Neural cell (in vitro differentiated cells): Measurements from ENCODE around the gene FNBP1L. TPM values are rescaled to one million over a fixed set of nuclear protein-coding genes. Genes with fewer than 3 reads are reported as not detected.

ENCODE experiments used
- H2AFZ ChIP-seq: fragments of 200-600, 300-800 bp; sonication (generic), shearing (Covaris generic); 2 replicates; pipeline ENCODE4 v1.6.0; 2014; ENCODE audit warnings: low read depth, mild to moderate bottlenecking, antibody characterized with exemption, low read length, moderate library complexity
- H3F3A ChIP-seq: fragments of 200-600 bp; shearing (Covaris generic); 2 replicates; pipeline ENCODE4 v1.6.1; 2016; ENCODE audit warnings: mild to moderate bottlenecking, moderate library complexity, mixed read lengths, antibody characterized with exemption, low read length; ENCODE audit not compliant: insufficient read depth, poor library complexity, severe bottlenecking
- H3K27ac ChIP-seq: fragments of 200-600, 300-800 bp; sonication (generic), shearing (Covaris generic); 2 replicates; pipeline ENCODE4 v1.5.1; 2014; ENCODE audit warnings: mild to moderate bottlenecking, low read length, moderate library complexity
- H3K27me3 ChIP-seq: fragments of 300-800, 200-600 bp; sonication (generic), shearing (Covaris generic); 2 replicates; pipeline ENCODE4 v1.6.0; 2014; ENCODE audit warnings: mild to moderate bottlenecking, low read depth, low read length, moderate library complexity; ENCODE audit not compliant: insufficient read depth
- H3K36me3 ChIP-seq: fragments of 300-800, 200-600 bp; sonication (generic), shearing (Covaris generic); 2 replicates; pipeline ENCODE4 v1.5.1; 2014; ENCODE audit warnings: mild to moderate bottlenecking, antibody characterized with exemption, low read length, moderate library complexity; ENCODE audit not compliant: insufficient read depth
- H3K4me2 ChIP-seq: fragments of 300-800, 200-600 bp; sonication (generic), shearing (Covaris generic); 2 replicates; pipeline ENCODE4 v1.6.0; 2014; ENCODE audit warnings: mild to moderate bottlenecking, low read length
- H3K4me3 ChIP-seq: fragments of 300-800, 200-600 bp; sonication (generic), shearing (Covaris generic); 2 replicates; pipeline ENCODE4 v1.5.1; 2014; ENCODE audit warnings: mild to moderate bottlenecking, low read length, moderate library complexity
- H3K79me2 ChIP-seq: fragments of 200-600 bp; shearing (Covaris generic); replicated peaks from 2 replicates; pipeline ENCODE4 v1.6.0; 2014; ENCODE audit warnings: mild to moderate bottlenecking, low read length, moderate library complexity; ENCODE audit not compliant: insufficient read depth
- H3K9ac ChIP-seq: fragments of 300-800, 200-600 bp; sonication (generic), shearing (Covaris generic); 2 replicates; pipeline ENCODE4 v1.6.1; 2016; ENCODE audit warnings: mild to moderate bottlenecking, low read length, mixed read lengths
- H3K9me2 ChIP-seq: fragments of 200-600 bp; shearing (Covaris generic); 2 replicates; pipeline ENCODE4 v1.6.1; 2016; ENCODE audit warnings: mild to moderate bottlenecking, low read length, mixed read lengths; ENCODE audit not compliant: insufficient read depth
- H3K9me3 ChIP-seq: fragments of 200-600, 300-800 bp; sonication (generic), shearing (Covaris generic); 2 replicates; pipeline ENCODE4 v1.6.1; 2016; ENCODE audit warnings: mild to moderate bottlenecking, mixed run types, low read length, moderate library complexity, mixed read lengths
- H4K20me1 ChIP-seq: fragments of 200-600 bp; shearing (Covaris generic); 2 replicates; pipeline ENCODE4 v1.6.1; 2016; ENCODE audit warnings: mild to moderate bottlenecking, mixed run types; ENCODE audit not compliant: insufficient read depth
- EP300 ChIP-seq: fragments of 450-650 bp; conservative IDR thresholded peaks from 2 replicates; pipeline ENCODE4 v1.6.1; 2014; ENCODE audit warnings: antibody characterized with exemption, mild to moderate bottlenecking, moderate library complexity; ENCODE audit not compliant: poor library complexity, severe bottlenecking
- EZH2 ChIP-seq: fragments of 200-600, 300-800 bp; shearing (Covaris generic), sonication (generic); IDR thresholded peaks from 2 replicates; pipeline ENCODE4 v1.6.1; 2014; ENCODE audit warnings: antibody characterized with exemption, low read length, borderline replicate concordance, mild to moderate bottlenecking; ENCODE audit not compliant: insufficient read depth, poor library complexity, severe bottlenecking
- MXI1 ChIP-seq: fragments of 450-650 bp; conservative IDR thresholded peaks from 2 replicates; pipeline ENCODE4 v1.6.1; 2014; ENCODE audit warnings: antibody characterized with exemption, mild to moderate bottlenecking; ENCODE audit not compliant: poor library complexity, severe bottlenecking
- POLR2AphosphoS5 ChIP-seq: IDR thresholded peaks from 2 replicates; pipeline ENCODE4 v1.6.1; 2012
- RAD21 ChIP-seq: fragments of 450-650 bp; conservative IDR thresholded peaks from 2 replicates; pipeline ENCODE4 v1.6.1; 2014; ENCODE audit warnings: antibody characterized with exemption, mild to moderate bottlenecking, moderate library complexity
- SMC3 ChIP-seq: fragments of 450-650 bp; conservative IDR thresholded peaks from 2 replicates; pipeline ENCODE4 v1.6.1; 2014; ENCODE audit warnings: antibody characterized with exemption, mild to moderate bottlenecking, moderate library complexity; ENCODE audit not compliant: poor library complexity
- TAF1 ChIP-seq: IDR thresholded peaks from 2 replicates; pipeline ENCODE4 v1.6.1; 2012; ENCODE audit warnings: low read depth
- polyA minus RNA-seq: library from RNA; depleted of rRNA, polyadenylated mRNA; stranded (reverse); fragments of >200 nt; gene quantifications from 2 replicates; pipeline ENCODE4 v1.2.3, GENCODE V29; 2014
- polyA plus RNA-seq: library from polyadenylated mRNA; depleted of rRNA; stranded (reverse); fragments of >200 nt; gene quantifications from 2 replicates; pipeline ENCODE4 v1.2.3, GENCODE V29; 2014
- TF ChIP-seq, protein P1 (sequence below): fragments of 450-650 bp; IDR thresholded peaks from 2 replicates; pipeline ENCODE4 v1.5.1; 2014; ENCODE audit warnings: antibody characterized with exemption, mild to moderate bottlenecking, moderate library complexity; ENCODE audit not compliant: poor library complexity, severe bottlenecking
- TF ChIP-seq, protein P2 (sequence below): IDR thresholded peaks from 2 replicates; pipeline ENCODE4 v1.6.1; 2012; ENCODE audit warnings: borderline replicate concordance

The FNBP1L gene
- polyA plus RNA-seq (960 and 1,044 TPM in 2 replicates), polyA minus RNA-seq (588 and 698 TPM in 2 replicates)

DNA sequence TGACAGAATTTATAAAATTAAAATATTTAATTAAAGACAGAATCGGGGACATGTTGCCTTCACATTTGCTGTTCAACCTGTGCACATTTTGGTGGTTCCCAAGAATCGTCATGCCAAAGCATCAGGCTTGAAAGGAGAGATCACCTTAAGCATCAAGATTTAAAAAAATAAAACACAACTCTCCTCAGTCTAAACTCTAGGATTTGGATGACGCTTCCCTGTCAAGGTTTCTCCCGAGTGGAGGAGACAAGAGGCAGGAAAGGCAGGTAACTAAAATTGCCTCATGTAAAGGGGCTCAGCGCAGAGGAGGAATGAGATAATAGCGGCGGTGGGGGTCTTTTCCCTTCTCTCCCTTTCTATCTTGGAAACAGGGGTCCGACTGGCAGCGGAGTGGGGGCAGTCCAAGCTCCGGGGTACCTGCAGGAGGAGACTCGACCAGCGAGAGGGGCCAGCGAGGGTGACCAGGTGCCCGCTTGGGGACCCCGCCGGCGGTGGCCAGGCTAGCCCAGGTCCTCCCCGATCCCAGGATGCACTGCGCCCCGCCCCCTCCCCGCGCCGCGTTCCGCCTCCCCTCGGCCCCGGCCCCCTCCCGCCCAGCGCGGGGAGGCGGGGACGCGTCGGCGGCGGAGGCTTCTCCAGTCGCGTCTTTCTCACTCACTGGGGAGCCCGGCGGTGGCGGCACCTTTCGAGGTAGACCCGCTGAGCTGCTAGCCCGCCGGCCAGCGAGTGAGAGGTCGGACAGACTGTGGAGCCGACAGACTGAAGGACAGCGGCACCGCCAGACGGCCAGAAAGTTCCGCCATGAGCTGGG, at the start of gene FNBP1L:
Gene FNBP1L (plus strand): TSS at position 638 of the 811 bp plus-strand sequence. CDS start 164 bp downstream, at position 802.
- Histone ChIP-seq H3K9me3 (no peaks in the 10 kb centered on the region), H3K79me2 (peaks cover 44% of the 10 kb centered on the region), H3K27ac (peak within 1 kb of the TSS; percentile 97), H3F3A (no peaks in the 10 kb centered on the region), H2AFZ (peak within 1 kb of the TSS; percentile 86), H3K36me3 (no peaks in the 10 kb centered on the region), H3K4me2 (peak within 1 kb of the TSS; percentile 97), H3K4me3 (peak within 1 kb of the TSS; percentile 95), H3K27me3 (no peaks in the 10 kb centered on the region), H4K20me1 (peaks cover 1% of the 10 kb centered on the region), H3K9me2 (no peaks in the 10 kb centered on the region), H3K9ac (peak within 1 kb of the TSS; percentile 98)
- TF ChIP-seq MXI1 (peak; percentile 29), EP300 (peak; percentile 47), POLR2AphosphoS5 (peak; percentile 97), SMC3 (peak; percentile 25), EZH2 (no peak), RAD21 (no peak), TAF1 (peak; percentile 88)
- TF ChIP-seq, protein P1, sequence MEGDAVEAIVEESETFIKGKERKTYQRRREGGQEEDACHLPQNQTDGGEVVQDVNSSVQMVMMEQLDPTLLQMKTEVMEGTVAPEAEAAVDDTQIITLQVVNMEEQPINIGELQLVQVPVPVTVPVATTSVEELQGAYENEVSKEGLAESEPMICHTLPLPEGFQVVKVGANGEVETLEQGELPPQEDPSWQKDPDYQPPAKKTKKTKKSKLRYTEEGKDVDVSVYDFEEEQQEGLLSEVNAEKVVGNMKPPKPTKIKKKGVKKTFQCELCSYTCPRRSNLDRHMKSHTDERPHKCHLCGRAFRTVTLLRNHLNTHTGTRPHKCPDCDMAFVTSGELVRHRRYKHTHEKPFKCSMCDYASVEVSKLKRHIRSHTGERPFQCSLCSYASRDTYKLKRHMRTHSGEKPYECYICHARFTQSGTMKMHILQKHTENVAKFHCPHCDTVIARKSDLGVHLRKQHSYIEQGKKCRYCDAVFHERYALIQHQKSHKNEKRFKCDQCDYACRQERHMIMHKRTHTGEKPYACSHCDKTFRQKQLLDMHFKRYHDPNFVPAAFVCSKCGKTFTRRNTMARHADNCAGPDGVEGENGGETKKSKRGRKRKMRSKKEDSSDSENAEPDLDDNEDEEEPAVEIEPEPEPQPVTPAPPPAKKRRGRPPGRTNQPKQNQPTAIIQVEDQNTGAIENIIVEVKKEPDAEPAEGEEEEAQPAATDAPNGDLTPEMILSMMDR: no peak
- TF ChIP-seq, protein P2, sequence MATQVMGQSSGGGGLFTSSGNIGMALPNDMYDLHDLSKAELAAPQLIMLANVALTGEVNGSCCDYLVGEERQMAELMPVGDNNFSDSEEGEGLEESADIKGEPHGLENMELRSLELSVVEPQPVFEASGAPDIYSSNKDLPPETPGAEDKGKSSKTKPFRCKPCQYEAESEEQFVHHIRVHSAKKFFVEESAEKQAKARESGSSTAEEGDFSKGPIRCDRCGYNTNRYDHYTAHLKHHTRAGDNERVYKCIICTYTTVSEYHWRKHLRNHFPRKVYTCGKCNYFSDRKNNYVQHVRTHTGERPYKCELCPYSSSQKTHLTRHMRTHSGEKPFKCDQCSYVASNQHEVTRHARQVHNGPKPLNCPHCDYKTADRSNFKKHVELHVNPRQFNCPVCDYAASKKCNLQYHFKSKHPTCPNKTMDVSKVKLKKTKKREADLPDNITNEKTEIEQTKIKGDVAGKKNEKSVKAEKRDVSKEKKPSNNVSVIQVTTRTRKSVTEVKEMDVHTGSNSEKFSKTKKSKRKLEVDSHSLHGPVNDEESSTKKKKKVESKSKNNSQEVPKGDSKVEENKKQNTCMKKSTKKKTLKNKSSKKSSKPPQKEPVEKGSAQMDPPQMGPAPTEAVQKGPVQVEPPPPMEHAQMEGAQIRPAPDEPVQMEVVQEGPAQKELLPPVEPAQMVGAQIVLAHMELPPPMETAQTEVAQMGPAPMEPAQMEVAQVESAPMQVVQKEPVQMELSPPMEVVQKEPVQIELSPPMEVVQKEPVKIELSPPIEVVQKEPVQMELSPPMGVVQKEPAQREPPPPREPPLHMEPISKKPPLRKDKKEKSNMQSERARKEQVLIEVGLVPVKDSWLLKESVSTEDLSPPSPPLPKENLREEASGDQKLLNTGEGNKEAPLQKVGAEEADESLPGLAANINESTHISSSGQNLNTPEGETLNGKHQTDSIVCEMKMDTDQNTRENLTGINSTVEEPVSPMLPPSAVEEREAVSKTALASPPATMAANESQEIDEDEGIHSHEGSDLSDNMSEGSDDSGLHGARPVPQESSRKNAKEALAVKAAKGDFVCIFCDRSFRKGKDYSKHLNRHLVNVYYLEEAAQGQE: peak; percentile 73

DNA sequence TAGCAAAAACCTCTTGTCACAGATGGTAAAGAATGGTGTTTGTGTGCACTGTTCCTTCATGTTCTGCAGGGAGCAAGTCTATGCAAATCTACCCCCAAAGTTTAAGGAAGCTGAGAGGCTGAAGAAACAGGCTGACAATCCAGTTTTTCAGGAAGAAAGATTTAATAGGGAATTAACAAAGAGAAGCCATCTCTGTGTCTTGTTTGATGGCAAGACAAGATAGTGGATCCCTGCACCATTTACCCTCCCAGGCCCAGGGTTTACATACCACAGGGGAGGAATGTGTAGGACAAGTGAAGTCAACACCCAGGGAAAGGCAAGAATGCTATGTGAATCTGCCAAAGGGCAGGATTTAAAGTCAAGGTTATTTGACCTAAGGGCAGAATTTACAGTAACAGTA, 48.1 kb upstream of the FNBP1L start:
- no peak overlapping the region for H3K4me3 ChIP-seq
- H3K4me2 ChIP-seq: no peak overlapping the region
- no peaks in the 10 kb centered on the region for H4K20me1 ChIP-seq
- no peaks in the 10 kb centered on the region for H3K79me2 ChIP-seq
- no peaks in the 10 kb centered on the region for H3K9me2 ChIP-seq
- no peaks in the 10 kb centered on the region for H3K9me3 ChIP-seq
- no peaks in the 10 kb centered on the region for H3K36me3 ChIP-seq
- no peak overlapping the region for H2AFZ ChIP-seq
- TF ChIP-seq MXI1 (no peak), EZH2 (no peak), SMC3 (no peak), TAF1 (no peak), EP300 (no peak), RAD21 (no peak), POLR2AphosphoS5 (no peak)
- TF ChIP-seq, protein P1: no peak
- TF ChIP-seq, protein P2: no peak
- H3K9ac ChIP-seq: no peak overlapping the region
- no peaks in the 10 kb centered on the region for H3K27me3 ChIP-seq
- H3F3A ChIP-seq: no peaks in the 10 kb centered on the region
- H3K27ac ChIP-seq: no peak overlapping the region
